NCI-H526 treated with DMSO at 0.1 percent for 48 hours (cell line): ENCODE measurements around the gene STRN3.
"Not testable (repeated sequence)": the region's sequence is repeated elsewhere in the genome, so short reads cannot be mapped to it uniquely, and the experiment has no call there.

Source experiments
- DNase-seq: peaks from one replicate; lab custom pipeline; 2025; lab: John Stamatoyannopoulos, UW

The STRN3 gene

GRCh38 chr14:30907659-30908057 lies 118.5 kb downstream of the STRN3 start:
- DNase-seq: no peak

GRCh38 chr14:30906752-30907658 lies 119.2 kb downstream of the STRN3 start:
- no peak for DNase-seq

- DNase-seq: no peak
Observed at GRCh38 chr14:30903285-30904124, 122.7 kb downstream of the STRN3 start.

- DNase-seq: not testable (repeated sequence)
Observed at GRCh38 chr14:30897121-30897520, 129.1 kb downstream of the STRN3 start.

- no peak for DNase-seq
Observed at GRCh38 chr14:30896435-30896834, 129.7 kb downstream of the STRN3 start.

- DNase-seq: no peak
Observed at GRCh38 chr14:30894923-30895515, 131.2 kb downstream of the STRN3 start.

GRCh38 chr14:30893819-30894218 lies 132.4 kb downstream of the STRN3 start:
- DNase-seq: no peak

- DNase-seq: no peak
Observed at GRCh38 chr14:30889244-30889594, 137.0 kb downstream of the STRN3 start.

GRCh38 chr14:30888480-30889243 lies 137.5 kb downstream of the STRN3 start:
- no peak for DNase-seq

GRCh38 chr14:30885840-30886740 lies 140.1 kb downstream of the STRN3 start:
- no peak for DNase-seq

GRCh38 chr14:30884901-30885300 lies 141.3 kb downstream of the STRN3 start:
- no peak for DNase-seq

- DNase-seq: no peak
Observed at GRCh38 chr14:30883508-30884294, 142.5 kb downstream of the STRN3 start.

GRCh38 chr14:30882431-30882830 lies 143.7 kb downstream of the STRN3 start:
- DNase-seq: no peak

GRCh38 chr14:30876692-30877091 lies 149.5 kb downstream of the STRN3 start:
- no peak for DNase-seq

GRCh38 chr14:30875788-30876053 lies 150.5 kb downstream of the STRN3 start:
- no peak for DNase-seq

GRCh38 chr14:30874999-30875787 lies 151.0 kb downstream of the STRN3 start:
- DNase-seq: peak; percentile 28

GRCh38 chr14:30874120-30874998 lies 151.8 kb downstream of the STRN3 start, which contains the start of gene COCH:
Gene COCH, plus strand, starts transcription at chr14:30874559. Its CDS starts 380 bp downstream, at chr14:30874939.
- DNase-seq: peak; percentile 62
